Panc1 (cell line): Measurements from ENCODE around the gene CCBE1. TPM values are rescaled to one million over a fixed set of nuclear protein-coding genes. Genes with fewer than 3 reads are reported as not detected.

ENCODE experiments used
- ATAC-seq: fragments of 200-7000 bp; cut with Tn5 transposase; 2 replicates; pipeline ENCODE4 v1.9.1; 2020; ENCODE audit warnings: mild to moderate bottlenecking, moderate library complexity
- BruUV-seq: library from RNA; stranded (reverse); fragments of 400-500 nt; replicated peaks from 2 replicates; lab custom pipeline; 2021; lab: Mats Ljungman, UMichigan
- CTCF ChIA-PET: fragments of 300-600 bp; sonication (Branson Sonifier 250); formaldehyde crosslinking; loops from one replicate; lab custom pipeline; 2022; ENCODE audit warnings: antibody characterized with exemption; lab: Charles Lee
- POLR2A ChIA-PET: fragments of 300-600 bp; sonication (Branson Sonifier 250); formaldehyde crosslinking; loops from one replicate; lab custom pipeline; 2022; ENCODE audit warnings: antibody characterized with exemption; lab: Charles Lee
- DNase-seq: peaks from one replicate; pipeline ENCODE4 v3.0.0-alpha.2; 2010; ENCODE audit warnings: low read depth, low spot score
- H3K27ac ChIP-seq: 2 replicates; pipeline ENCODE4 v1.5.1; 2011; ENCODE audit warnings: mild to moderate bottlenecking, low read length, inconsistent platforms
- H3K27me3 ChIP-seq: fragments of 200-500 bp; sonication (Bioruptor generic); 2 replicates; pipeline ENCODE4 v1.6.0; 2014; ENCODE audit warnings: low read length, inconsistent platforms; ENCODE audit not compliant: control insufficient read depth, insufficient read depth
- H3K36me3 ChIP-seq: fragments of 200-500 bp; sonication (Bioruptor generic); 2 replicates; pipeline ENCODE4 v1.5.1; 2014; ENCODE audit warnings: inconsistent platforms, mild to moderate bottlenecking, low read length, moderate library complexity; ENCODE audit not compliant: control insufficient read depth, insufficient read depth
- H3K4me1 ChIP-seq: 2 replicates; pipeline ENCODE4 v1.5.1; 2011; ENCODE audit warnings: inconsistent platforms, mild to moderate bottlenecking, low read length, moderate library complexity; ENCODE audit not compliant: control insufficient read depth, insufficient read depth
- H3K4me3 ChIP-seq, 2 experiments: 2 replicates each; pipeline ENCODE4 v1.5.1; 2011 to 2012; ENCODE audit warnings: low read depth in 2 of 2, low read length in 2 of 2, mild to moderate bottlenecking in 2 of 2, inconsistent platforms in 1 of 2, moderate library complexity in 1 of 2
- H3K9me3 ChIP-seq: fragments of 200-500 bp; sonication (Bioruptor generic); 2 replicates; pipeline ENCODE4 v1.5.1; 2014; ENCODE audit warnings: low read depth, mild to moderate bottlenecking, inconsistent platforms, low read length, moderate library complexity; ENCODE audit not compliant: control insufficient read depth, insufficient read depth
- POLR2AphosphoS5 ChIP-seq: IDR thresholded peaks from 2 replicates; pipeline ENCODE4 v1.6.1; 2012; ENCODE audit warnings: mild to moderate bottlenecking, low read depth, low read length, moderate library complexity
- SIN3A ChIP-seq: IDR thresholded peaks from 2 replicates; pipeline ENCODE4 v1.6.1; 2012; ENCODE audit warnings: low read depth, mild to moderate bottlenecking, low read length, moderate library complexity, borderline replicate concordance; ENCODE audit not compliant: insufficient read depth
- TCF7L2 ChIP-seq: IDR thresholded peaks from 2 replicates; pipeline ENCODE4 v1.6.1; 2011; ENCODE audit warnings: mild to moderate bottlenecking, low read depth, low read length, inconsistent platforms
- in situ Hi-C: cut with HindIII; loops from 2 replicates; pipeline ENCODE4 v1.10.0; 2016; ENCODE audit warnings: low sequenced_read_pairs, low pct_unique_long_range_greater_than_20kb
- intact Hi-C: fragments of 100-400 bp; cut with micrococcal nuclease; formaldehyde crosslinking; loops from one replicate; pipeline ENCODE4 v1.10.0; 2022; ENCODE audit not compliant: unreplicated experiment
- total RNA-seq: library from RNA; stranded (reverse); gene quantifications from one replicate; pipeline ENCODE4 v1.2.1, GENCODE V29; 2021; ENCODE audit not compliant: unreplicated experiment
- TF ChIP-seq, protein P1 (sequence below), 2 experiments: IDR thresholded peaks; 2 replicates each; pipeline ENCODE4 v1.6.1; 2011 to 2012; ENCODE audit warnings: low read depth in 2 of 2, control low read depth in 1 of 2, low read length in 1 of 2, mild to moderate bottlenecking in 1 of 2, moderate library complexity in 1 of 2; ENCODE audit not compliant: insufficient read depth in 1 of 2
- TF ChIP-seq, protein P2 (sequence below): fragments of 450-650 bp; IDR thresholded peaks from 2 replicates; pipeline ENCODE4 v1.5.1; 2017; ENCODE audit warnings: mild to moderate bottlenecking

CCBE1 gene
- total RNA-seq, 1 experiment from 2014 or later, result 0.13 TPM

DNA sequence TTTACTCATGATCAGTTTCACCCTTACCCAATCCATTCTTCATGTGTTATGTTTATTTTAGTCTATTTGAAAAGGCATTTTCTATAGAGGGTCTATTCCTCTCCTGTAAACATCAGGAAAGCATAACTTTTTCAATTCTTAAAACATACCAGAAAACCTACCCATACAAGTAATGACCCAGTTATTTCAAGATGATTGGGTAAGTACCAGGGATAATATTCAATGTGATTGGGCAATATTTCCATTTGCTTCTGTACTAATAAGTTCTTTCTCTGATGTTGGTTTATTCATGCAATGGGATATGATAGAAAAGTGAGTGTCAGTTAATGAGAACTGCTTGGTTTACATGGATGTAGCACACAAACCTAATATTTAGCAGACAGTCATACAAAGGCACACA is 87.6 kb downstream of the CCBE1 start:
- Histone ChIP-seq H3K4me3 (no peak overlapping the region), H3K36me3 (no peaks in the 10 kb centered on the region), H3K27me3 (no peaks in the 10 kb centered on the region), H3K9me3 (no peaks in the 10 kb centered on the region), H3K4me1 (no peaks in the 10 kb centered on the region), H3K27ac (no peak overlapping the region)
- in situ Hi-C loops (no loop called here), intact Hi-C loops (no loop called here)
- CTCF ChIA-PET, result no interaction called here
- BruUV-seq, result no TSS peak
- POLR2A ChIA-PET, result no interaction called here
- DNase-seq, result no peak
- TF ChIP-seq, protein P1, sequence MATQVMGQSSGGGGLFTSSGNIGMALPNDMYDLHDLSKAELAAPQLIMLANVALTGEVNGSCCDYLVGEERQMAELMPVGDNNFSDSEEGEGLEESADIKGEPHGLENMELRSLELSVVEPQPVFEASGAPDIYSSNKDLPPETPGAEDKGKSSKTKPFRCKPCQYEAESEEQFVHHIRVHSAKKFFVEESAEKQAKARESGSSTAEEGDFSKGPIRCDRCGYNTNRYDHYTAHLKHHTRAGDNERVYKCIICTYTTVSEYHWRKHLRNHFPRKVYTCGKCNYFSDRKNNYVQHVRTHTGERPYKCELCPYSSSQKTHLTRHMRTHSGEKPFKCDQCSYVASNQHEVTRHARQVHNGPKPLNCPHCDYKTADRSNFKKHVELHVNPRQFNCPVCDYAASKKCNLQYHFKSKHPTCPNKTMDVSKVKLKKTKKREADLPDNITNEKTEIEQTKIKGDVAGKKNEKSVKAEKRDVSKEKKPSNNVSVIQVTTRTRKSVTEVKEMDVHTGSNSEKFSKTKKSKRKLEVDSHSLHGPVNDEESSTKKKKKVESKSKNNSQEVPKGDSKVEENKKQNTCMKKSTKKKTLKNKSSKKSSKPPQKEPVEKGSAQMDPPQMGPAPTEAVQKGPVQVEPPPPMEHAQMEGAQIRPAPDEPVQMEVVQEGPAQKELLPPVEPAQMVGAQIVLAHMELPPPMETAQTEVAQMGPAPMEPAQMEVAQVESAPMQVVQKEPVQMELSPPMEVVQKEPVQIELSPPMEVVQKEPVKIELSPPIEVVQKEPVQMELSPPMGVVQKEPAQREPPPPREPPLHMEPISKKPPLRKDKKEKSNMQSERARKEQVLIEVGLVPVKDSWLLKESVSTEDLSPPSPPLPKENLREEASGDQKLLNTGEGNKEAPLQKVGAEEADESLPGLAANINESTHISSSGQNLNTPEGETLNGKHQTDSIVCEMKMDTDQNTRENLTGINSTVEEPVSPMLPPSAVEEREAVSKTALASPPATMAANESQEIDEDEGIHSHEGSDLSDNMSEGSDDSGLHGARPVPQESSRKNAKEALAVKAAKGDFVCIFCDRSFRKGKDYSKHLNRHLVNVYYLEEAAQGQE (IDR thresholded peaks at IDR 0.05; ENCODE audit: insufficient read depth in 1 of 2, low read depth in 2 of 2, low read length in 1 of 2), result no peak
- TF ChIP-seq TCF7L2 (no peak), SIN3A (no peak), POLR2AphosphoS5 (no peak)
- TF ChIP-seq, protein P2, sequence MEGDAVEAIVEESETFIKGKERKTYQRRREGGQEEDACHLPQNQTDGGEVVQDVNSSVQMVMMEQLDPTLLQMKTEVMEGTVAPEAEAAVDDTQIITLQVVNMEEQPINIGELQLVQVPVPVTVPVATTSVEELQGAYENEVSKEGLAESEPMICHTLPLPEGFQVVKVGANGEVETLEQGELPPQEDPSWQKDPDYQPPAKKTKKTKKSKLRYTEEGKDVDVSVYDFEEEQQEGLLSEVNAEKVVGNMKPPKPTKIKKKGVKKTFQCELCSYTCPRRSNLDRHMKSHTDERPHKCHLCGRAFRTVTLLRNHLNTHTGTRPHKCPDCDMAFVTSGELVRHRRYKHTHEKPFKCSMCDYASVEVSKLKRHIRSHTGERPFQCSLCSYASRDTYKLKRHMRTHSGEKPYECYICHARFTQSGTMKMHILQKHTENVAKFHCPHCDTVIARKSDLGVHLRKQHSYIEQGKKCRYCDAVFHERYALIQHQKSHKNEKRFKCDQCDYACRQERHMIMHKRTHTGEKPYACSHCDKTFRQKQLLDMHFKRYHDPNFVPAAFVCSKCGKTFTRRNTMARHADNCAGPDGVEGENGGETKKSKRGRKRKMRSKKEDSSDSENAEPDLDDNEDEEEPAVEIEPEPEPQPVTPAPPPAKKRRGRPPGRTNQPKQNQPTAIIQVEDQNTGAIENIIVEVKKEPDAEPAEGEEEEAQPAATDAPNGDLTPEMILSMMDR, result no peak
- ATAC-seq, result no peak

DNA sequence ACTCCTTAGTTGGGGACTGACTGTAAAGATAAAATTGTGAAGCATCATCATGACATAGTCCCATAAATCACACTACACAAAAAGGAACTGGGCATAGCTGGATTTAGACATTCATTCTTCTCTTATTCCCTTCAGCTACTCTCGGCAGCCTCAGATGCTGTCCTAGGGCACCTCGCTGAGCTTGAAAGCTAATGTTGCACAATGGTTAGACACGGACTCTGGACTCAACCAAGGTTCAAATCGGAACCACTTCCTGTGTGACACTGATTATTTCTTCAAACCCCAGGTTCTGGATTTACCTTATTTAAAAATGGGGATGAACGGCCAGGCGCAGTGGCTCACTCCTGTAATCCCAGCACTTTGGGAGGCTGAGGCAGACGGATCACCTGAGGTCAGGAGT is 89.8 kb downstream of the CCBE1 start:
- no peaks in the 10 kb centered on the region for H3K27me3 ChIP-seq
- DNase-seq (no peak), ATAC-seq (no peak)
- POLR2A ChIA-PET, result no interaction called here
- H3K4me1 ChIP-seq, result no peaks in the 10 kb centered on the region
- no peaks in the 10 kb centered on the region for H3K36me3 ChIP-seq
- in situ Hi-C loops (no loop called here), intact Hi-C loops (no loop called here)
- no peak overlapping the region for H3K4me3 ChIP-seq
- no peaks in the 10 kb centered on the region for H3K9me3 ChIP-seq
- CTCF ChIA-PET, result no interaction called here
- no peak overlapping the region for H3K27ac ChIP-seq
- no peak for TF ChIP-seq POLR2AphosphoS5
- no peak for TF ChIP-seq SIN3A
- no peak for TF ChIP-seq TCF7L2
- TF ChIP-seq, protein P1 (IDR thresholded peaks at IDR 0.05; ENCODE audit: insufficient read depth in 1 of 2, low read depth in 2 of 2, low read length in 1 of 2), result no peak
- TF ChIP-seq, protein P2, result no peak
- BruUV-seq, result no TSS peak
